HG03135 (cell line): ENCODE measurements around the gene TRMT112.

Experiments
- ATAC-seq: cut with Tn5 transposase; IDR thresholded peaks from one replicate; pipeline ENCODE4 v1.9.1; 2021; ENCODE audit warnings: mild to moderate bottlenecking, moderate library complexity; ENCODE audit not compliant: unreplicated experiment

The TRMT112 gene

DNA sequence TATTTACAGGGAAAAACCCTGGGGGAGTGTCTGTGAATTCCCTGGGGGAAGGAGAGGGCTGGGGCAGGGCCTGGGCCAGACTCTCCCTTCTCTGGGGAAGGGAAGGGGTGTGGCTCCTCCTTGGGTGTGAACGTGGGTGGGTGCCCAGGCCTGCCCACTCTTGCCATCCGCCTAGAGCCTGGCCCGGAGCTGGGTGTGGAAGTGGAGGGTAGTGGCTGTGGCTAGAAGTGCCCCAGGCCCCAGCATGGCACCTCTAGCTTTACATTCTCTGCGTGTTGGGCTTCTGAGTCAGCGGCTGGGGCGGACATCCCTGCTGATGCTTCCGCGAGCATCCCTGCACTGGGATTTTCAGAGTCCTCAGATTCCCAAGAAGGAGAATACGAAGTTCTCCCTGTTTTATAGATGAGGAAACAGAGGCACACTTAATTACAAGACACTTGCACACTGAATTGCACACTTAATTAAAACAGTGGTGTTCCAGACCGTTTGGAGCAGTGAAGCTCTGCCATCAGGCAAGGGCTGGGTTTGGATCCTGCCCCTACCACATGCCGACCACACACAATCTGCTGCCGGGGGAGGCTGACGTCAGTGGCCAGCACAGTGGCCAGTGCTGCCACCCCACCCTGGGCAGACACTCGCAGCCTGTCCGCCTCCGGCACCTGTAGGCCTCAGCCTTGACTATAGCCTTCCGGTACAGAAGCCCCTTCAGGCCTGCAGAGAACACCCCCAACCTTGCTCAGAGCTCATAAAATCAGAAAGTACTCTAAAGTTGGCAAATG lies 40.5 kb downstream of the TRMT112 start:
- ATAC-seq = no peak

DNA sequence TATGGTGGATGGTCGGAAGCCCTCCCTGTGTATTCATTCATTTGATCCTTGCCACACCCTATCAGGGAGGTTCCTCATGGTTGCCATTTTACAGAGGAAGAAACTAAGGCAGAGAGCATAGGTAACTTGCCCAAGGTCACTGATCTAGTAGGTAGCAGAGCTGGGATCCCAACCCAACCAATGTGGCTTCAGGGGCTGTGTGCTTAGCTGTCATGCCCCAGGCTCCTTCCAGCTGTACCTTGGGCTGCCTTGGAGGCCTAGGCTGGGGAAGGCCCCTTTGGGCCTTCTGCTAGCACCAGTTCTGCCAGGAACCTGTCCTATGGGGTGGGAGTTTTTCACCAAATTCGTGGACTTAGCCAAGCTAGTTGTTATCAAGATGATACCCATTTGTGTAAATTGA lies 41.5 kb downstream of the TRMT112 start:
- ATAC-seq = no peak

DNA sequence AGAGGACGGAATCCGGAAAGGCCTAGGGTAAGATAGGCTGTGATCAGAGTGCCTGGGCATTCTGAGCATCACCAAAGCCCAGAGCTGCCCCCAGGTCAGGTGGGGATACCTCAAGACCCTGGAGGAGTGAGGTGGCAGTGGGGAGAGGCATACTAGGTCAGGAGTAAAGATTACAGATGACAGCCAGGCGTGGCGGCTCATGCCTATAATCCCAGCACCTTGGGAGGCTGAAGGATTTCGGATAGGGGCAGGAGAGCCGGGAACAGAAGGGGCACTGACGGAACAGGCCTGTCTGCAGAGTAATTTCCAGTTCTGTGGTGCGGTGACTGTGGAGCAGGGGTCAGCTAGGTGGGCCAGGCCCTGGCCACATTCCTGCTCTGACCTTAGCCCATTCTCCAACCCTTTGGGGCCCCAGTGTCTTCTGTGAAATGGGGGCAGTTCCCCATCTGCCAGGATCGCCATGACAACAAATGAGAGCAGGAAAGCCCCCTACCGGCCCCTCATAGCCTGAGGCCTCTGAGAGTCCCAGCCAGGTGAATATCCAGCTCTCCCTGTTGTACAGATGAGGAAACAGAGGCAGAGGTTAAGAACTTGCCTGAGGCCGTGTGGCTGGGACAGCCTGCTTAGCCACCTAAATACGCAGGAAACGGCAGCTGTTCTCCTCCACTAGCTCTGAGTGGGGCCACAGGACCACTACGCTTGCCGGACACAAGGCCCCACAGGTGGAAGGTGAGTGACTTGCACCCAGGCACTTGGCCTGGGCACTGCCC lies 42.1 kb downstream of the TRMT112 start:
- no peak for ATAC-seq

DNA sequence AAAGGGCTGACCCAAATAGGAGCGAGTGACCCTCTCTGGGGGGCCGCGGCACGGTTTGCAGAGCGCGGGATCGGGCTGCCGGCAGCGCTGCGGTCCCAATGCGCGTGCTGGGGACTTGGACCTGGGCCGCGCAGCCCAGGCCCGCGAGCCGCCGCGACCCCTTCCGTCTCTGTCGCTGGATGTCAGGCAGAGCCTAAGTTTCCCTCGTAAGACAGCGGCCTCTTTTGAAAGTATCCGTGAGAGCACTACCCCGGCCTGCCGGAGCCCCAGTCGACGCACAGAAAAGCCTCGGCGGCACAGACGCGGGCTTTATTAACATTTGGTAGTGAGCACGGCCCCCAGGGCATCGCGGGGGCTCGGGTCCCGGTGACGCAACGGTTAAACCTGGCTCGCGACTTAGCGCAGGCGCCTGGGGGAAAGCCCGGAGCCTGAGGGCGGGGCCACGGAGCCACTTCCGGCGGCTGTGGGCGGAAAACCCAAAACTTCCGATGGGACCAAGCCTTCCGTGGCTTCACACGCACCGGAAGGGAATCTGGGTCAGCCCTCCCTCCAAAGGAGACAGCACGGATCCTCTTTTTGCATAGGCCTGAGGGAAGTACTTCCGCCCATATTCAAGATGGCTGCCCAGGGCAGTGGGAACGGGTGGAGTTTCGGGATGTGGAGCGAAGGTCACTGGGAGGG lies 47.7 kb downstream of the TRMT112 start:
- peak; percentile 65 for ATAC-seq

DNA sequence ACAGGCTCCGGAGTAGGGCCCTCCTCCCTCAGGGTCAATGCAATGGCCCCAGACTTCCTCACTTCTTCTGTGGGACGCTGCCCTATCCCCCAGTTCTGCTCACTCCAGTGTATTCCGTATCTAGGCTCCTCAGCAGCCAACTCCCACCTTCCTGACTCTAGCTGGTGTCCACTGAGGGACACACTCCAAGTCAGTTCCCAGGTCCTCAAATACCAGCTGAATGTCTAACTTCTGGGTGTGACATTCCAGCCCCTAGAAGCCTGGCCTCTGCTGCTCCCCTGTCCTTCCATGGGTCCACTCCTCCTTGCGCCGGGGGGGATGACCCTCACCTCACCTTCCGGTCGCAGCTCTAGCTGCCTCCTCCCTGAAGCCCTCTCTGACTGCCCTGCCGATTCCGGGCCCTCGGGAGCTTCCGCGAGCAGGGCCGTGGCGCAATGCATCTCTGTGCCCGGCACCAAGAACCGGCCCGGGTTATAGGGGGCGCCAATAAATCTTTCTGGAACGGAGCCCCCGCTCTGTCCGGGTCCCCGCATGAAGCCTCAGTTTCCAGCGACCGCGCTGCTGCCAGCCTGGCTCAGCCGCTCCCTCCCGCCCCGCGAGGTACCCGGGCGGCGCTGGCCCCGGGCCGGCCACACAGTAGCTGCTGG lies 48.3 kb downstream of the TRMT112 start:
- ATAC-seq = peak; percentile 14

DNA sequence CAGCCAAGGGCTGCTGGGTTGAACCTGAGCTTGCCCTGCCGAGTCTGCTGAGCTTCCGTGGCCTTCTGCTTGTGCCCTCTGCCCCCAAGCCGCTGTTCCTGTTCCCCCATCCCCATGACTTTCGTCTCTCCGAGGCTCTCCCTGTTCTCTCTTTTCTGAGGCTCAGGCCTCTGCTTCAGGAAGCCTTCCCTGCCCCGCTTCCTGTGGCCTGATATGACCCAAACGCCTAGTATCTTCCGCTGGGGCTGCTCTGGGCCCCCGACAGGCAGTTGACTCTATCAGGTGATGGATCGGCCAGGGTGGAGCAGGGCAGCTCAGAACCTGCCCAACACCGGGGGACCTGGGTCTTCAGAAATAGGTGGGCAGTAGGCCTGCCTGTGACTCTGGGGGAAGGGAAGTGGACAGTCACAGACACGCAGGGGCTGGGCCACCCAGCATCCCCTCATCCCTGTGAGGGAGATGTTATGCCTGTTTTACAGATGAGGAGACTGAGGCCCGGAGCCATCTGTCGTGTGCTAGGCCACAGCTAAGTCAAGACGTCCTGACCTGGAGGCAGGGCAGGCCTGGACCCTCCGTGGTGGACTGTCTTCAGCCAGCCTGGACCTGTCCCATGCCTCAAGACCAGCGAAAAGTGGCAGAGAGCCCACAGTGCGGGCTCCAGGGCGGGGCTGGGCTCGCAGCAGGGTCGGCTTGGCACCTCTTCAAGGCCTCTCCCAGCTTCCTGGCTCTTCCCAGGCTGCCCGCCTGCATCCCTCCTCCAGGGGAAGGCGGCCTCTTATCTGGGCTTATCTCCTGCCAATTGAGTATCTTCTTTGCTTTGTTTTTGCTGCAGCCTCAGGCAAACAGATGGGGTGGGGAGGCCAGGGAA lies 49.1 kb downstream of the TRMT112 start:
- no peak for ATAC-seq

DNA sequence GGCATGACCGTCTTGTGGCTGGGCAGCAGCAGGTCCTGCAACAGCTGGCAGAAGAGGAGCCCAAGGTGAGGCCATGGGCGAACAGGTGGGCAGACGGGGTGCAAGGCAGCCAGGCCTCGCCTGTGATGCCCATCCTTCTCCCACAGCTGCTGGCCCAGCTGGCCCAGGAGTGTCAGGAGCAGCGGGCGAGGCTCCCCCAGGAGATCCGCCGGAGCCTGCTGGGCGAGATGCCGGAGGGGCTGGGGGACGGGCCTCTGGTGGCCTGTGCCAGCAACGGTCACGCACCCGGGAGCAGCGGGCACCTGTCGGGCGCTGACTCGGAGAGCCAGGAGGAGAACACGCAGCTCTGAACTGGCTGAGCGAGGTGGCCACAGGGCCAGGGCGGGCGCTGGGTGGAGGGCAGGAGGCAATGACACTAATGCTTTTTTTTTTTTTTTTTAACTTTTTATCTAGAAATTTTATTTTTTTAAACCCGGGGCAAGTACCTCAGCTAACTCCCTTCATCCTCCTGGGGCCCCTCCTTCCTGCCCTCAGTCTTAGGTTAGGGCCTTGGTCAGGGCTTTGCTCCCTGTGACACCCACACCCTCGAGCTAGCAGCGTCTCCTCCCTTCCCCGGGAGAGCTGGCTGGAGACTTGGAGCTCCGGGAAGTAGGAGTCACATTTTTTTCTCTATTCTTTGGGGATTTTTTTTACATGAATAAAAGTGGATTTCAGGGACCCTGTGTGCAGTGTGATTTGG lies 50.0 kb downstream of the TRMT112 start:
- ATAC-seq = no peak
